Liver (tissue), 3 donors: ENCODE data around the gene THRAP3.

Source experiments
- ATF3 ChIP-seq: IDR thresholded peaks from 2 replicates; pipeline ENCODE4 v1.6.1; 2016; ENCODE audit warnings: antibody characterized with exemption
- CTCF ChIP-seq: fragments of 150-350 bp; IDR thresholded peaks from 2 replicates; pipeline ENCODE4 v1.5.1; 2017; ENCODE audit warnings: improper control_type of control experiment, low read depth, low read length; ENCODE audit not compliant: missing input control
- HNF4G ChIP-seq: IDR thresholded peaks from 2 replicates; pipeline ENCODE4 v1.6.1; 2016; ENCODE audit warnings: antibody characterized with exemption
- JUND ChIP-seq, 2 donors: IDR thresholded peaks; 2 replicates each; pipeline ENCODE4 v1.6.1; 2016; ENCODE audit warnings: antibody characterized with exemption in 2 of 2
- MAX ChIP-seq: IDR thresholded peaks from 2 replicates; pipeline ENCODE4 v1.6.1; 2016; ENCODE audit warnings: antibody characterized with exemption
- RAD21 ChIP-seq, 2 donors: IDR thresholded peaks; 2 replicates each; pipeline ENCODE4 v1.6.1; 2016; ENCODE audit warnings: antibody characterized with exemption in 2 of 2, mild to moderate bottlenecking in 2 of 2
- REST ChIP-seq: IDR thresholded peaks from 2 replicates; pipeline ENCODE4 v1.6.1; 2016; ENCODE audit warnings: antibody characterized with exemption, mild to moderate bottlenecking
- TAF1 ChIP-seq: conservative IDR thresholded peaks from 2 replicates; pipeline ENCODE4 v1.6.1; 2016; ENCODE audit warnings: antibody characterized with exemption, mild to moderate bottlenecking
- YY1 ChIP-seq: IDR thresholded peaks from 2 replicates; pipeline ENCODE4 v1.6.1; 2016; ENCODE audit warnings: antibody characterized with exemption, mild to moderate bottlenecking
- donor health status: healthy.
- donor health status: healthy.

- TF ChIP-seq CTCF = no peak
- TF ChIP-seq TAF1 = no peak
- TF ChIP-seq JUND (IDR thresholded peaks at IDR 0.05) = no peak
- no peak for TF ChIP-seq YY1
- TF ChIP-seq ATF3 = no peak
- no peak for TF ChIP-seq RAD21 (IDR thresholded peaks at IDR 0.05)
- TF ChIP-seq REST = no peak
- no peak for TF ChIP-seq MAX
- TF ChIP-seq HNF4G = no peak
These were observed 128.1 kb downstream of the THRAP3 start for GRCh38 chr1:36352125-36352909.
